H1 (cell line): ENCODE measurements around the gene PPIB.

Experiments used
- ATF3 ChIP-seq: IDR thresholded peaks from 2 replicates; pipeline ENCODE4 v1.6.1; 2011; ENCODE audit warnings: low read depth, mild to moderate bottlenecking, low read length; ENCODE audit not compliant: insufficient read depth
- CHD2 ChIP-seq: IDR thresholded peaks from 2 replicates; pipeline ENCODE4 v1.6.1; 2012; ENCODE audit warnings: low read length, improper control_type of control experiment
- GTF2F1 ChIP-seq: IDR thresholded peaks from 2 replicates; pipeline ENCODE4 v1.6.1; 2012; ENCODE audit warnings: low read depth, low read length, improper control_type of control experiment, borderline replicate concordance
- POLR2A ChIP-seq, 2 experiments: IDR thresholded peaks; 1 replicate in 1 of 2; 2 replicates in 1 of 2; pipeline ENCODE4 v1.6.1; 2011; ENCODE audit warnings: low read depth in 2 of 2, low read length in 2 of 2, mild to moderate bottlenecking in 2 of 2; ENCODE audit errors: control extremely low read depth in 1 of 2
- SAP30 ChIP-seq: fragments of 300-600 bp; sonication (generic); IDR thresholded peaks from 2 replicates; pipeline ENCODE4 v1.7.1; 2012; ENCODE audit warnings: low read length, moderate library complexity, mild to moderate bottlenecking, inconsistent platforms; ENCODE audit not compliant: insufficient read depth, insufficient replicate concordance
- SUZ12 ChIP-seq: fragments of 200-600 bp; sonication (generic); IDR thresholded peaks from 2 replicates; pipeline ENCODE4 v1.6.1; 2012; ENCODE audit warnings: mild to moderate bottlenecking, inconsistent platforms, low read length, moderate library complexity, mixed read lengths
- TAF1 ChIP-seq: IDR thresholded peaks from 2 replicates; pipeline ENCODE4 v1.6.1; 2011; ENCODE audit warnings: mild to moderate bottlenecking, low read depth, low read length
- TF ChIP-seq, protein P1 (sequence below), 3 experiments: IDR thresholded peaks; 1 replicate in 2 of 3; 2 replicates in 1 of 3; pipeline versions ENCODE4 v1.5.1 to v1.6.1; 2011; ENCODE audit warnings: low read length in 3 of 3, mild to moderate bottlenecking in 3 of 3, inconsistent platforms in 2 of 3, low read depth in 1 of 3, moderate library complexity in 1 of 3; ENCODE audit not compliant: insufficient read depth in 1 of 3; ENCODE audit errors: control extremely low read depth in 1 of 3

DNA sequence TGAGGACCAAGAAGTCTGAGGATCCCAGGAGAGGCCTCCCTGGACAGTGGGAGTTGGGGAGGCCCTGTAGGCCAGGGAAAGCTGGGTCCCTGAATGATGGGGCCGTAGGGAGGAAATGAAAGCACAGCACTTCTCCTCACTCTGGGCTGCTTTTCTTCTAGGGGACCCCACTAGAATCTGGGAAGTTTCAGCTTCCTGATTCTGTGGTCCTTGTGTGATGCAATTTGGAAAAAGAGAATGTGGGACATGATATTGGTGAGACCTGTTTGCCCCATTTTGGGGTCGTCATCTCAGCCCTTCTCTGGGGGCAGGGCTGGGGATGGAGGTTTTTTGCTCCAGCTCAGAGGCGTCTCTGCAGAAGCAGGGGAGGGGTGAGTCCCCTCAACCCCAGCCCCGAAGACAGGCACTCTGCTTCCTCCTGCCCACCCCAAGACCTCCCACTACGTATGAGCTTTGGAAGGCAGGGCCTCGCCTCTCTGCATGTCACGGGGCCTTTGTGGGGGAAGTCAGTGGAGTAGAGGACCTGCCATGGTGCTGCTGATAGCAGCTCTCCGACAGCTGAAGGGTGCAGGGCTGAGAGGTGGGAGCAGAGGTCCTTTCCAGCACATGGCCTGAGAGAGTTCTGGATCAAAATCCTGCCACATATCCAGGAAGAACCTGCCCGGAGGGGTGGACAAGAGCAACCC lies 12.8 kb downstream of the PPIB start:
- TF ChIP-seq, protein P1, sequence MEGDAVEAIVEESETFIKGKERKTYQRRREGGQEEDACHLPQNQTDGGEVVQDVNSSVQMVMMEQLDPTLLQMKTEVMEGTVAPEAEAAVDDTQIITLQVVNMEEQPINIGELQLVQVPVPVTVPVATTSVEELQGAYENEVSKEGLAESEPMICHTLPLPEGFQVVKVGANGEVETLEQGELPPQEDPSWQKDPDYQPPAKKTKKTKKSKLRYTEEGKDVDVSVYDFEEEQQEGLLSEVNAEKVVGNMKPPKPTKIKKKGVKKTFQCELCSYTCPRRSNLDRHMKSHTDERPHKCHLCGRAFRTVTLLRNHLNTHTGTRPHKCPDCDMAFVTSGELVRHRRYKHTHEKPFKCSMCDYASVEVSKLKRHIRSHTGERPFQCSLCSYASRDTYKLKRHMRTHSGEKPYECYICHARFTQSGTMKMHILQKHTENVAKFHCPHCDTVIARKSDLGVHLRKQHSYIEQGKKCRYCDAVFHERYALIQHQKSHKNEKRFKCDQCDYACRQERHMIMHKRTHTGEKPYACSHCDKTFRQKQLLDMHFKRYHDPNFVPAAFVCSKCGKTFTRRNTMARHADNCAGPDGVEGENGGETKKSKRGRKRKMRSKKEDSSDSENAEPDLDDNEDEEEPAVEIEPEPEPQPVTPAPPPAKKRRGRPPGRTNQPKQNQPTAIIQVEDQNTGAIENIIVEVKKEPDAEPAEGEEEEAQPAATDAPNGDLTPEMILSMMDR (IDR thresholded peaks at IDR 0.05; ENCODE audit: control extremely low read depth in 1 of 3, insufficient read depth in 1 of 3, low read depth in 1 of 3, low read length in 3 of 3): no peak
- TF ChIP-seq SUZ12 (no peak), SAP30 (no peak), GTF2F1 (no peak), TAF1 (no peak), CHD2 (no peak), POLR2A (IDR thresholded peaks at IDR 0.05; ENCODE audit: control extremely low read depth in 1 of 2, low read depth in 2 of 2, low read length in 2 of 2) (no peak), ATF3 (no peak)
